Activated CD4-positive, CD25-positive, alpha-beta regulatory T cell treated with anti-CD3 and anti-CD28 coated beads, Interleukin-2, amount 50 U/mL, for 24 hours (primary cell): Measurements from ENCODE around the gene MSMP.
A peak's percentile ranks its signal among the peaks of the same experiment; 100 is the strongest.

Experiments used
- ATAC-seq, 2 donors: fragments of 150-1000 bp; cut with Tn5 transposase; one replicate each; pipeline ENCODE4 v1.10.0; 2021; ENCODE audit warnings: mild to moderate bottlenecking in 1 of 2, moderate library complexity in 1 of 2

The MSMP gene, protein sequence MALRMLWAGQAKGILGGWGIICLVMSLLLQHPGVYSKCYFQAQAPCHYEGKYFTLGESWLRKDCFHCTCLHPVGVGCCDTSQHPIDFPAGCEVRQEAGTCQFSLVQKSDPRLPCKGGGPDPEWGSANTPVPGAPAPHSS

DNA sequence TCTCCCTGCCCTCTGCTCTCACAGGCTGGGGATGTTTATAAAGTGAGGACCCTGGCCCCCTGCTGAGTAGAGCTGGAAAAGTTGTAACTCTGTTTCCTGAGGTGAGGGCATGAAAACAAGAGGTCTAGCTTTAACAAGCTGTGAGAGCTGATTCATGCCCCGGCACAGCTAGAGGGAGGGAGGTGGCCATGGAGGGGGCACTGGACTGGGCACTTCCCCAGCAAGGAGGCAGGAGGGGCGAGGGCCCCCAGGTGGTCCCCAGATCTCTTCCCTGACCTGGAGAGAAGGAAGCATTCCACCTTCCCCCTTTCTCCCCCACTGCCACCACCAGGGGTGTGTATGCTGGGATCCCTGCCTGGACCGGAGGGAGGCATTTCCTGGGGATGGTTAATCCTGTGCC is at the start of gene MSMP:
Gene MSMP, minus strand, starts transcription at position 13 of the 400 bp plus-strand sequence. CDS start 147 bp downstream, outside the sequence.
- ATAC-seq: no peak

DNA sequence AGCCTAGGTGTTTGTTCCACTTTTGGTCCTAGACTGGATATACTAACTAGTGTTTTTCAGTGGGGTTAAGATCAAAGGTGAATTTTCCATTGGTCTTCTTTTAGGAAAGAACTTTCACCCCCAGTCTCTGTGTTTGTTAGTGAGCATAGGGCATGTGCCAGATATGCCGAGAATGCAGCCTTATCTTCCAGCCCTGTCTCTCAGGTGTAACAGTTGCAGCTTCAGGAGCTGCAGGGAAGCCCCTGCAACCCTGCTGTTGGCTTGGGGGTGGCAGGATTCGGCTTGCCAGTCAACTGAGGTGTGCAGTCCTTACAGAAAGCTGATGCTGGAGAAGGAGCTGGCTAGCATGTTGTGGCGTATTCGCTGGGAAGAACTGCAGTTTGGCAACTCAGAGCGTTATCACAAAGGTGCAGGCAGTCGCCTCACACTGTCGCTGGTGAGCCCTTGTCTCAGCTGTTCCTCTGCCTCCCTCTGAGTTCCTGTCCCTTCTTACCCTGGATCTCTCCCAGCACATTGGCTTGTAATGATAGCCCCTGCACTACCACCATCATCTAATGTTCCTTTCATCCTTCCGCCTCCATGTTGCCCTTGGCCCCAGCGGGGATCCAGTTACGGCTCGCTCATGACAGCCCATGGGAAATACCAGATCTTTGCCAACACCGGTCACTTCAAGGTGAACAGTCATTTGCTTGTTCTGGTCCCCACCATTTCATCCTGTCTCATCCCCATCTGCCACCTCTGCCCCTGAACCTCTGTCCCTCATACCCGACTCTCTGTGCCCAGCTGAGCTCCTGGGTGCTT is 47.5 kb upstream of the MSMP start:
- ATAC-seq: no peak

DNA sequence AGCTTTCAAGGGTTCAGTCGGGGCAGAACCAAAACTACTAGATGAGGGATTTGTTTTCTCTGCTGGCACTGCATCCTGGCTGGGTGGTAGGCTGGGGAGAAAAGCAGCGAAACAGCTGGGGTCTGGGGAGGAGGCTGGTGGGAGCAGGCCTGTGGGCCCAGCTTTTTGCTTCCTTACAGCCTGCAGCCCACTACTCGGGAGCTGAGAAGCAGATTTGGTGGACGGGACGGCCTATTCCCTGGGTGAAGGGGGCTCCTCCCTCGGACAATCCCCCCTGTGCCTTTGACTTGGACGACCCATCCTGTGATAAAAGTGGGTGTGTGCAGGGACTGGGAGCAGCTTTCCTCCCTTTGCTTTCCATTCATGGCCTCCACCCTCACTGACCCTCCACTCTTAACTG is 46.5 kb upstream of the MSMP start:
- ATAC-seq: no peak

DNA sequence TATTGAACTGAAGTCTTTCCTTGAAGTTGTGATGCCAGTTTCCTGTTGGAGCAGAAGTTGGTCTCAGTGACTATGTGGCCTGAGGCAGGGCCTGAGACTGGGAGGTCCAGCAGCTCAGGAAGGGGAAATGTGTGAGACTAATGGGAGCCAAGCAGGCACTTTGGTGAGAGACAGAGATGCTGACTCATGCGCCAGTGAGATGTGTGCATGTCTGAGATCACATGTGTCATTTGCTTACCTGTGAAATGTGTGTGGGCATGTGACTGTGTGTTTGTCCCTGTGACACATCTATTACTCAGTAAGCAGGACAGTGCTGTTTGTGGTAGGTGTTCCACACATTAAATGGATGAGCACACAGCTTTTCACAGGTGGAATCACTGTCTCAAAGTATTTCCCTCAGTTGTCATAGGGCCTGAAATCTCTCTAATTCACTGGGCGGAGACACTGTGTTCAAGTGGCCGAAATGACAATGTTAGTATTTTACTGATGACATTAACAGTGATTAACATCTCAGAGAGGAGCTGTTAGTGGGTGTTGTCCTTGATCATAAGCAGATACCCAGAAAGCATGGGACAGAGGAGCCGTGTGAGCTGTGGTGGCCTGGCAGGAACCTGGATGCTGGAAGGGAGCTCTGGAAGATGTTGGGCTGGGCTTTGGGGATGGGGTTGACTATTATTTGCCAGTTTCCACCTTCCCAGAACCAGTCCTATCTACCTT is 44.7 kb upstream of the MSMP start:
- ATAC-seq: peak; percentile 99

DNA sequence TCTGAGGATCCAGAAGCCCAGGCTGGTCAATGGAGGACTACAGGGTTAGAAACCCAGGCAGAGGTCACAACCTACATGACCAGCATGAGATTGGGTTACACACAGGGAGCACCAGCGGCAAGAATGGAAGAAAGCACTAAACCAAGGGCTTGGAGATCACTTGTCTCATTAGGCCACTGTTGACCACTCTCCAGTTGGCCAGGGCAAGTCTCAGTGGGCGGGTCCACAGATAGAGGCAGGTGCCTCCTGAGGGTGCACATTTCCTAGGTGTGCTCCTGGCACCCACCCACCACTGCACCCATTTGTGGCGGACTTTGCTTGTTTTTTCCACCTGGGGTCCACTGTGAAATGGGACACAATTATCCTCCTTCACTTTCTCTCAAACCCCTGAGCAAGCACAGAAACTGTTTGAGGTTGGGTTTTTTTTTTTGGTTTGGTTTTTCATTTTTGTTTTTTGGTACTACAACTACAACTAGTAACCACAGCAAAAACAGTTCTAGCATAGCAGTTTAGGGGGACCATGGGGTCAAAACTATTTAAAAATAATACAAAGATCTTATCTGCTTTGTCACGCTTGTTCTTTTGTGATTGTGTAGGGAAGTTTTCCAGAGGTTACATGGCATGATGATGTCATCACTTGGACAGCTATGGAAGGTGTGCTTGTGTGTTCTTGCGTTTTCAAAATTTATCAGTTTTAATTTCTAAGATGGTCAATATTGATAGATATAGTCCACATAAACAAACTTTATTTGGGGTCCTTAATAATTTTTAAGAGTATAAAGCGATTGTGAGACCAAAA is 43.4 kb upstream of the MSMP start:
- ATAC-seq: no peak

DNA sequence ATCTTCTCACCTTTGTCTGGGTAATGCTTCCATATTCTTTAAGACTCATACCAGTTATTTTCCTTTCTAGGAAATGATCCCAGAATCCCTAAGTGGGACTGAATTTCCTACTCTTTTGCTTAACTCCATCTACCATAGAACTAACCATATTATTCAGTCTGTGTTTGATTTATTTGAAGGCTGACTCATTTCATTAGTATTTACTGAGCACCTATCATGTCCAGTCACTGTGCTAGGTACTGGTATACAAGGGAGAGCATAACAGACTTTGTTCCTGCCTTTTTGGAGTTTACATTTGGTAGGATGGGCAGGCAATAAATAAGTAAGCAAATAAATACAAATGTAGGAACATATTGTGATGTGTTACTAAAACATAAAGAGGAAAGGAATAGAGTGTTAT is 41.6 kb upstream of the MSMP start:
- no peak for ATAC-seq

DNA sequence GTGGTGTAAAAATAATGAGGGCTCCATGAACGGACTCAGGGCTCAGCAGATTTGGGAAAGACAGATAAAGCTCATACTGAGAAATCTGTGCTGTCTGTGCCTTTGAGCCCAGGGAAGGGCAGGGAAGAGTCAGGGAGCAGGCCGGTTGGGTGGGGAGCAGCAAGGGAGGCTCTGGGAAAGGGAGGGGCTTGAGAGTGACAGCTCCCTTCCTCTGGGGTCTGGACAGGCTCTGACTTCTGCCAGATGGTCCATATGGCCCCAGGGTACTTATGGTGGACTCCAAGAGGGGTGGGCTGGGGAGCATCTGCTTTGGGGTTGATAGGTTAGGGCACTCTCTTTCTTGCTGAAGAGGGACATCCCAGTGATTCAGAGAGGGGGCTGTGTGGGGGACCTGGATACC is 39.4 kb upstream of the MSMP start:
- ATAC-seq: no peak

DNA sequence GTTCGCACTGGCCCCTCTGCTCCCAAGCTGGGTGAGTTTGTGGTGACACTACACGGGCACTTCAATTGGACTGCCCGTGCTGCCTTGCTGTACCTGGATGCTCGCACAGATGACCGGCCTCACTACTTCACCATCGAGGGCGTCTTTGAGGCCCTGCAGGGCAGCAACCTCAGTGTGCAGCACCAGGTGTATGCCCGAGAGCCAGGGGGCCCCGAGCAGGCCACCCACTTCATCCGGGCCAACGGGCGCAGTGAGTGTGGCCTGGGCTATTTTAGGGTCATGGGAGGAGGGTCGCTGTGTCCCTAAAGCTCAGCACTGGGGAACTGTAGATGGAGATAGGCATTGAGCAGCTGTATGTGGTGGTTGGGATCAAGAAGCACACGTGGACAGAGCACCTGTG is 38.8 kb upstream of the MSMP start:
- ATAC-seq: no peak

DNA sequence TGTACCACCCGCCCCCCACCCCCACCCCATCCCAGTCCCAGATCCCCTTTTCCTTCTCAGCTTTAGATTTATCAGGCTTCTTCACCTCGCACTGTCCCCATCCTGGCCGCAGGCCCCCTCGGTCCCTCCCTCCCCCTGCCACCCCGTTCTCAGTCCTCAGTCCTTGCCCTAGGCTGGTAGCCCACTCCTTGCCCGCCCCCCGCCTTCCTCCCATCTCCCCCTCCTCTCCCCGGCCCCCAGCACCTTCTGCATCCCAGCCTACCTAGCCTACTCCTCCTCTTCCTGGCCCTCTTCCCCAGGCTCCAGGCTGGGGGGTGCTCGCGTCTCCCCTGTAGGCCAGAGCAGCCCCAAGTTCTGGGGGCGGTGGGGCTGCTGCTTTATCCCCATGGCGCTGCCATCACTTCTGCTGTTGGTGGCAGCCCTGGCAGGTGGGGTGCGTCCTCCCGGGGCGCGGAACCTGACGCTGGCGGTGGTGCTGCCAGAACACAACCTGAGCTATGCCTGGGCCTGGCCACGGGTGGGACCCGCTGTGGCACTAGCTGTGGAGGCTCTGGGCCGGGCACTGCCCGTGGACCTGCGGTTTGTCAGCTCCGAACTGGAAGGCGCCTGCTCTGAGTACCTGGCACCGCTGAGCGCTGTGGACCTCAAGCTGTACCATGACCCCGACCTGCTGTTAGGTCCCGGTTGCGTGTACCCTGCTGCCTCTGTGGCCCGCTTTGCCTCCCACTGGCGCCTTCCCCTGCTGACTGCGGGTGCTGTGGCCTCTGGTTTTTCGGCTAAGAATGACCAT is 38.1 kb upstream of the MSMP start:
- no peak for ATAC-seq

DNA sequence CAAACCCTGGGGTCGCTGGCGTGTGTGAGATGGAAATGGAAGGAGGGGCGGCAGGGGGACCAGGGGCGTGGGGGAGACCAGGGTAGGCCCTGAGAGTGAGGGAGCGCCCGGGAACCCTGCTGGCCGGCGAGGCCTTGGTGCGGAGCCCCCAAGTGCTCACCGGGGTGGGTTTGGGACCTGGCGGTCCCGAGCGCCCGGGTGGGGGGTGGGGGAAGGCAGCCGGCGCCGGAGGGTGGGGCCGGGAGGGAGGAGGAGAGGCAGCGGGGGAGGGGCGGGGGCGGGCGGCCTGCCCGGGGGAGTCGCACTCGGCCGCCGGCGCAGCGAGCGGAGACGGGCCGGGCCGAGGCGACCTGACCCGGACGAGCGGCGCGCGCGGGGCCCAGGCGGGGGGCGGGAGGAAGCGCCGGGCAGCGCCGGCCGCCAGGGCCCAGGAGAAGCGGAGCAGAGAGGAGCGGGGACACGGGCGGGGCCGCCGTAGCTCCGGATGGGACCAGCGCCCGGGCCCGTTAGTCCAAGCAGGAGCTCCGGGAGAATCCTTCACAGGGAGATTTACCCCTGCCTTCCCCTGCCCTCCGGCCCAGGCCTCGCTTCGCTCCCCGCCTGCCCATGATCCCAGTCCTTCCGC is 37.3 kb upstream of the MSMP start, which contains the start of gene NPR2:
Gene NPR2, plus strand, starts transcription at position 295 of the 625 bp plus-strand sequence. CDS start 818 bp downstream, outside the sequence.
- ATAC-seq: no peak

DNA sequence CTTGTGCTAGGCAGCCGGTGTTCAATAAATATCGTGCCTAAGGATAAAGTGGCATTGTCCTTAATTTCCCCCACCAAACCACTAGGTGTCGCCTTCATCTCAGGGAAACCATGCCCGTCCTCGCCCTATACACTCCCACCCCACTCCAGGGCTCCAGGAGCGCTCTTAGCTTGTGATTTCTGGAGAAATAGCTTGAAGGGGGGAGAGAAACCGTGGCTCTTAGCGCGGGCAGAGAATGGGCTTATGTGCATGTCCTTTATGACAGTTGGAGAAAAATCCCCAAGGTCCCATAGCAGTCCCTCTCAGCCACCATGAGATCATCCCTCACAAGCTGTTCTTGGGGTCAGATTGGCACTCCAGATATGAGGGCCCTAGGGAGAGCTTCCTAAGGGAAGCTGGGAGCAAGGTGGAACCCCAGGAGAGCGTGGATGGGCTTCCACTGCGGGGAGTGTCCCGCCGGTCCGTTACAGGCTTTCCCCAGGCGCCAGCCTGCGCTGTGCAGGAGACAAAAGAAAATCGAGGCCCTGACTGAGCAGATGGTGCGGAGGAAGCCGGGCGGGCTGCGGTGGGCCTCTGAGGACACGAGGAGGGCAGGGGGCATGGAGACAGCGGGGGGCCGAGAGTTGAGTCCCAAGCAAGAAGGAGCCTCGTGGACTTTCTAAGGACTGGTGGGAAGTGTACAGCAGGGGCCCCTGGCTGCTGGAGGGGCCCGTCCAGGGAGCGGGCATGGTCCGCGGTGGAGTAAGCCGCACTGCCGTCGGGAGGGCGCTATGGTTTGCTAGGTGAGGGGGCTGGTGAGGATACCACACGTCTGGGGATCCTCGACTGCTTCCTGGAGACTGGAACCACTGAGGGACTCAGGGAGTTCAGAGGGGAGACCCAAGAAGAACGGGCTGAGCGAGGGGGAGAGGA is 36.6 kb upstream of the MSMP start:
- ATAC-seq: peak; percentile 80 to 90

DNA sequence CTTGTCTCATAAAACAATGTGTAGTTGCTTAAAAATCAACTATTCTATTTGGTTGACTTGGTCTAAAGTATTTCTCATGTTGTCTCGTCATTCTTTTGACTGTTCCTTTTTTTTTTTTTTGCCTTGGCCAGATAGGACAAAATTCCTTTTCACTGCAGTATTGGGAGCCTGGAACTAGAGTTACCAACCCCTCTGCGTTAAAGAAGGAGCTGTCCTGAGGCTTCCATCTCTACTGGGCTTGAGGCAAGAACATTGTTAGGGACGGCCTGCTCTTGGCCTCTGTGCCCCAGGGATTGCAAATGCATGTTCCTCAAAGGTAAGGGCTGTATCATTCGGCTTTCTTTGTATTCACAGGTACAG is 35.9 kb upstream of the MSMP start:
- ATAC-seq: no peak

DNA sequence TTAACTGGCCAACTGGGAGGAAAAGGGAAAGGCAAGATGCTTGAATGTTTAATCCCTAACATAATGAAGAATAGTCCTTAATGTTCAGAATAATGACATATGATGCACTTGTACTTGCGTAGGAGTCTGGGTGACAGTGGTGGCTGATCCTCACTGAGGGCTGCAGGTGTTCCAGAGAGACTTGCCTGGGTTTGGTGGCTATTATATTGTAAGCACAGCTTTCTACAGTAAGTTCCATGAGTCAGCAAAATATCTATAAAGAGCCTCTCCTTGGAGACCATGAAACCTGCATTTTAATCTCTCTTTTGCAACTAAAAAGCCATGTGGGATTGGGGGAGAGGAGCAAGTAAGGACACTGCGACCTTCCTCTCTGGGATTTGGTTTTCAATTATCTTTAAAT is 35.5 kb upstream of the MSMP start:
- no peak for ATAC-seq

DNA sequence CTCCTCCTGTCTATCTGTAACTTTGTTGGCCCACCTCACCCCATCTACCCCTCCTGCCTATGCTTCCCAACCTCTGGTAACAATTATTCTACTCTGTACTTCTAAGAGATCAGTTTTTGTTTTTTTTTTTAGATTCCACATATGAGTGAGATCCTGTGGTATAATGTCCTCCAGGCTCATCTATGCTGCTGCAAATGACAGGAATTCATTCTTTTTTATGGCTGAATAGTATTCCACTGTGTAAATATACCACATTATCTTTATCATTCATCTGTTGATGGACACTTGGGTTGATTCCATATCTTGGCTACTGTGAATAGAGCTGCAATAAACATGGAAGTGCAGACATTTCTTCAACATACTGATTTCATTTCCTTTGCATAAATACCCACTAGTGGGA is 29.3 kb upstream of the MSMP start:
- no peak for ATAC-seq

DNA sequence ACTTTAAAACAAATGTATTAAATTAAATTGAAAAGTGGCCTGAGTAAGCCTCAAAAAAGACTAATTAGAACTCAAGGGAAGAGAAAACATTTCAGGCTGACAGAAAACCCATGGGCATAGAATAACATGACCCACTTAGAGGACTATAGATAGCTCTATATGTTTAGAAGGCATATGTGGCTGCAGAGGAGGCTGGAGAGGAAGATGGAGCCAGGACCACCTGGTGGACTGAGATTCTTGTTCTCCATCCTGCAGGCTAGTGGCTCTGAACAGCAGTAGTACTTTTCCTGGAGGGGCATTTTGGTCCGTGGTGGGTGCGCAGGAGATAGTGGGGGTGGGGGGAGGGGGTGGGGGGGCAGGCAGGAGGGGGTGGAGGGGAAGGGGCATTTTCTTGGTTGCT is 27.0 kb upstream of the MSMP start:
- ATAC-seq: no peak

DNA sequence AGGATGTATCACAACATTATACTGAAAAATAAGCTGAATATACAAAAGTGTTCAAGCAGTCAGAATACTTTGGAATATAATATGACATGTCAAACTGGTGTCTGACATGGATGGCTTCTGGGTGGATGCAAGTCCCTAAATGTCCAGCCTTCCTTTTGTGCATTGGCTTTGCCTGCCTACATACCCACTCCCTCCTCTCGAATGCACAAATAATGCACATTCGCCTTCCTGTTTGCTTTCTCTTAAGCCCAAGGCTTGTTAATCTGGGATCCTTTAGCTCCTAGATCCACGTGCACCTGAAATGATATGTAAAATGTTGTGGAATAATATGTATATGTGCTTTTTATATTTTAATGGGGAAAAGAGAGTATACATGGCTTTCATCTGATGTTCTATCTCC is 24.4 kb upstream of the MSMP start:
- no peak for ATAC-seq

DNA sequence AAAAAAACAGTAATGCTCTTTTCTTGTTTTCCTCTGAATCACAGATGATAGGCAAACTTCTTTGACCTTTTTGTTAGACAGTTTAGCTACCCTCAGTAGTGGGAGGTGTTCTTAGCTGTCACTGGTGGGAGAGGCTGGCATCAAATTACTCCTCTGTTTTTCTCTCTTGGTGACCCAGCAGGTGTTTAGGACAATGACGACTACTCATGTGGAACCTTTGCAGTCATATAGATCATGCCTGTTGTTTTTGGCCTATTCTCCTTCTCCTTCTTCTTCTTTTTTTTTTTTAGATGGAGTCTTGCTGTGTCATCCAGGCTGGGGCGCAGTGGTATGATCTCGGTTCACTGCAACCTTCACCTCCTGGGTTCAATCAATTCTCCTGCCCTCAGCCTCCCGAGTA is 21.9 kb upstream of the MSMP start:
- ATAC-seq: peak in 1 of 2 donors; percentile 45

DNA sequence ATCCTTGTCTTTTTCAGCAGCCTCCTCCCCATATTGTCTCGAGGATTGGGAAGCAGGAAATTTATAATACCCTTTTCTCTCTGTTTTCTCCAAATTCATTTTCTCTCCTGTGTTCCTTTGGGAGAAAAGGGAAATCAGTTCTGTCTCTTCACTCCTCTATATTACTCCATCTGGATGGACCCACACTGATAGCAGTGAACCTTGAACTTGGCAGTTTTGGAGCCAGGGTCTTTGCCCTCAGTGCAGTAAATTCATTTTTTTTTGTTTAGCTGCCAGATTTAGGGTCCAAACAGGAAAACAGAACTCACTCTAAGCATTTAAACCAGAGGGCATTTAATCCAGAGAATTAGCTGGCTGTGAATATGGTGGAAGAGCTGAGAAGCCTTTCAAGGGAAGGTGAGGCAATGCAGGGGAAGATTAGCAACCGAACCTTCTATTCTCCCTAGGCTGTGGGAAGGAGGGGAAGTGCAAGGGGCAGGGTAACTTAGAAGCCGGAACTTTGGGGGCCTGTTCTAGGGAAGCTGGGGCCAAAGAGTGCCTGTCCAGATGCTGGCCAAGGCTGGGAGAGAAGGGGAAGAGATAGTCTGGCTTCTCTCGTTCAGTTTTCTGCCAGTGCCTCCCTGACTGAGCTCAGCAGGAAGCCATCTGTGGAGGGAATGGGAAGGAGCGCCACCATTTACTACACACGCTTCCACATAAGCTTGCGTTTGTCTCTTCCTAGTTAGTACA is 21.0 kb upstream of the MSMP start:
- ATAC-seq: no peak

DNA sequence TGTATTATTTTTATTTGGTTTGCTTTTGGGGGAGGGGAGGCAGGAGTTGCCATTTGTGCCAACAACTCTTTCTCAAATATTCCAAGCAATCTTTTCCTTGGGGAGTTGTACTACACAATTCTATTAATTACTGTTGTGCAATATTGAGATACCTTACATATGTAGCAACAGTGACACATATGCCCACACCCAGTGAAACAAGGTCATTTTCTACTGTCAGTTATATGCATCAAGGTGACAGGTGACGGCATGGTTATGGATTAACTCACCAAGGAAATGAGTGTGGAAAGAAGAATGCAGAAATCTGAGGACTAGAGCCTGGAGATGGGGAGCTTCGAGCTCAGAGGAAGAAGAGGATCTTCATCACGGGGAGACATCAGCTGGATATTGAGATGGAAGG is 17.9 kb upstream of the MSMP start:
- no peak for ATAC-seq

DNA sequence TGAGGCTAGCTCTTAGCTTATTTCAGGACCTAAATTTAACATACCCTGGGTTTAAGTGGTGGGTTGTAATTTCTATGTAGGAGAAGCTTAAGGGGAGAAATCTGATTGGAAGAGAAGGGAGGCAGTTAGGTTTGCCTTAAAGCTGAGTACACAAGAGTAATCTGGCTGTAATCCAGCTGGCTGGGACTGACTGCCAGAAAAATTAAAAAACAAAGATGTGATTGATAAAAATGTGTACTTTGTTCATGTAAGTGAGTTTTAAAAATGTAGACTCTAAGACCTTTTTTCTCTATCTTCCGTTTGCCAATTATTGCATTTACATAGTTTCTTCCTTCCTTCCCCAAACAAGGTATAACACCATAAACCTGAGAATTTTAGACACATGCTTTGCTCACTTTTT is 17.5 kb upstream of the MSMP start:
- no peak for ATAC-seq
